Measurements from ENCODE around the gene ARMH3.
A peak's percentile ranks its signal among the peaks of the same experiment; 100 is the strongest.
"Not testable (repeated sequence)": the region's sequence is repeated elsewhere in the genome, so short reads cannot be mapped to it uniquely, and the experiment has no call there.

ARMH3 gene

GRCh38 chr10:102040305-102041050, 15.5 kb downstream of the ARMH3 start:
- no peak for TF ChIP-seq CTCF (IDR thresholded peaks at IDR 0.05; ENCODE audit: low read length, missing control alignments)
- peak; percentile 28 for DNase-seq (ENCODE audit: low read depth)

GRCh38 chr10:102038410-102038809, 17.6 kb downstream of the ARMH3 start:
- no peak overlapping the region for H3K4me3 ChIP-seq (replicated peaks; ENCODE audit: low read depth, low read length)
- TF ChIP-seq CTCF (IDR thresholded peaks at IDR 0.05; ENCODE audit: low read length, missing control alignments), result no peak
- no peak for DNase-seq (ENCODE audit: low read depth)

More at GRCh38 chr10:102040305-102041050, 15.5 kb downstream of the ARMH3 start:
- H3K4me3 ChIP-seq (replicated peaks; ENCODE audit: low read depth, low read length), result no peak overlapping the region

- not testable (repeated sequence) for DNase-seq (ENCODE audit: low read depth)
Measured at GRCh38 chr10:102035807-102036206, 20.2 kb downstream of the ARMH3 start.

GRCh38 chr10:102033787-102034186, 22.2 kb downstream of the ARMH3 start:
- TF ChIP-seq CTCF (IDR thresholded peaks at IDR 0.05; ENCODE audit: low read length, missing control alignments), result no peak
- DNase-seq (ENCODE audit: low read depth), result no peak
- H3K4me3 ChIP-seq (replicated peaks; ENCODE audit: low read depth, low read length), result no peak overlapping the region

More at GRCh38 chr10:102035807-102036206, 20.2 kb downstream of the ARMH3 start:
- H3K4me3 ChIP-seq (replicated peaks; ENCODE audit: low read depth, low read length), result not testable (repeated sequence)

- no peak for TF ChIP-seq CTCF (IDR thresholded peaks at IDR 0.05; ENCODE audit: low read length, missing control alignments)
- H3K4me3 ChIP-seq (replicated peaks; ENCODE audit: low read depth, low read length), result no peak overlapping the region
- no peak for DNase-seq (ENCODE audit: low read depth)
Measured at GRCh38 chr10:102027261-102027660, 28.7 kb downstream of the ARMH3 start.

- no peak overlapping the region for H3K4me3 ChIP-seq (replicated peaks; ENCODE audit: low read depth, low read length)
- DNase-seq (ENCODE audit: low read depth), result no peak
- TF ChIP-seq CTCF (IDR thresholded peaks at IDR 0.05; ENCODE audit: low read length, missing control alignments), result no peak
Measured at GRCh38 chr10:102024799-102025198, 31.2 kb downstream of the ARMH3 start.

- TF ChIP-seq CTCF (IDR thresholded peaks at IDR 0.05; ENCODE audit: low read length, missing control alignments), result no peak
- DNase-seq (ENCODE audit: low read depth), result no peak
- no peak overlapping the region for H3K4me3 ChIP-seq (replicated peaks; ENCODE audit: low read depth, low read length)
Measured at GRCh38 chr10:102020938-102021337, 35.0 kb downstream of the ARMH3 start.
